ENCODE measurements around the gene AKAP8L.
A peak's percentile ranks its signal among the peaks of the same experiment; 100 is the strongest.
"Not testable (repeated sequence)": the region's sequence is repeated elsewhere in the genome, so short reads cannot be mapped to it uniquely, and the experiment has no call there.

The AKAP8L gene

DNA sequence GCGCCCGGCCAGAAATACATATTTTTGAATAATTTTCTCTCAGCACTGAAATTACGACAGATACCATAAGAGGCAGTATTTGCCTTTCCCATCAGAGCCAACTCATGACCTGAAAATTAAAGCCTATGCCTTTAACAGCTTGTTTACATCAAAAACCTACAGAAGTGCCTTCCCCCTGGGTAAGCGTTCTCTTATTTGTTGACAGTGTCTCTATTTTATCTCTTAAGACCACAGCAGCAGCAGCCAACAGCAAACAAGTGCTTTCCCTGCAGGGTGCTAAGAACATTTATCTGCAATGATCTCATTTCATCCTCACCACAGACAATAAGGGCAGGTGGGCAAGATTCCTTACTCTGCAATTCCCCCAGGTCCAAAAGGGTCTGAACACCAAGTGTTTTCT is 6.0 kb downstream of the AKAP8L start:
- no peak for DNase-seq

DNA sequence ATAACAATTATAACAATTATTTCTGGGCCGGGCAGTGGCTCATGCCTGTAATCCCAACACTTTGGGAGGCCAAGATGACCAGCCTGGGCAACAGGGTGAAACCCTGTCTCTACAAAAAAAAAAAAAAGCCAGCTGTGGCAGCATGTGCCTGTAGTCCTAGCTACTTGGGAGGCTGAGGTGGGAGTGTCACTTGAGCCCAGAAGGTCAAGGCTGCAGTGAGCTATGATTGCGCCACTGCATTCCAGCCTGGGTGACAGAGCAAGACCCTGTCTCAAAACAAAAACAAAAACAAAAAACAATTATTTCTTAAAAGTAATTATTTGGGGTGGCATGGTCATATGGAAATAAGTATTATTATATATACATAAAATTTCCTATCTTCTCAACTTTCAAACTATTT is 7.4 kb downstream of the AKAP8L start:
- not testable (repeated sequence) for DNase-seq

DNA sequence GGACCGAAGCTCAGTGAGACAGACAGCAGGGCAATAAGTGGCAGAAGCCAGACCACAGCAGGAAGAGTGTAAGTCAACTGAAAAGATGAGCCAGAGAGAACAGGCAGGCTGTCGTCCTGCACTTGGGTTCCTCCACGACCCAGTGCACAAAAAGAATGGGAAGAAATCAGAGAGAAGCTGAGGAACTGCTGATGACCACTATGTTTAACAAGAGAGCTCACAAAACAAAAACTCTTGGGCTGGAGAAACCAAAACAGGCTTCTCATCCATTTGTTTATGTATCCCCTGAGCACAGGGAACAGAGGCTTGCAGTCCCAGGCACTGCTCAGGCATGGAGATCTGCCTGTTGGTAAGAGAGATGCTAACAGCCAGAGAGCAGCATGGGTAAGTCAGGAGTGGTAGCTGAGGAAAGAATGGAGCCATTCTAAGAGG is 14.0 kb downstream of the AKAP8L start:
- no peak for DNase-seq

DNA sequence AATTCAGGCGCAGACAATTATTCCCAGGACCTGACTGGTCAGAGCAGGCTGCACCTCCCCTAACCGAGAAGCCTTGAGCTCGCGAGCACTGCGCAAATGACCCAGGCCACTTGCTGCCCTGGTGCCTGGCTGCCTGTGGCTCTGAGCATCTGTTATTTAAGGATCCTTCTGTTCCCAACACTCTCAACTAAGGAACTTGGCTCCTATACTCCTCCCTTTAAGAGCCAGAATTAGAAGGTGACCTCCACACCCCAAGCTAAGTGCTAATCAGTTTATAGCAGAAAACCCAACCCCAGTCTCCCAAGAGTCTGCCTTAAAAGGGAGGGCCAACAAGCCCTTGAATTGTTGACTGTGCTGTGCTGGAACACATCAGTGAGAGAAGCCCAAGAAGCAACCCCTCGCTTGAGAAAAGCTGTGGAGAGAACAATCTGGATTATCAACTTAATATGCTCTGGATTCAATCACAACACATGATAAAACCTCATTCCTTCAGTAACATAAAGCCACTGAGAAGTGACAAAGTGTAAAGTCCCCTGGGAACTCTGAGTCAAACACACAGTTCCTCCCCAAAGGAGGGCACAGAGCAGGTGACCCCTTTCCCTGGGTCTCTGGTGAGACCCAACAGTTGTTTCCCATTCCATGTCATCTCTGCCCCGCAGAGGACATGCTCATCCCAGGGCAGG is 14.6 kb downstream of the AKAP8L start:
- DNase-seq: no peak

DNA sequence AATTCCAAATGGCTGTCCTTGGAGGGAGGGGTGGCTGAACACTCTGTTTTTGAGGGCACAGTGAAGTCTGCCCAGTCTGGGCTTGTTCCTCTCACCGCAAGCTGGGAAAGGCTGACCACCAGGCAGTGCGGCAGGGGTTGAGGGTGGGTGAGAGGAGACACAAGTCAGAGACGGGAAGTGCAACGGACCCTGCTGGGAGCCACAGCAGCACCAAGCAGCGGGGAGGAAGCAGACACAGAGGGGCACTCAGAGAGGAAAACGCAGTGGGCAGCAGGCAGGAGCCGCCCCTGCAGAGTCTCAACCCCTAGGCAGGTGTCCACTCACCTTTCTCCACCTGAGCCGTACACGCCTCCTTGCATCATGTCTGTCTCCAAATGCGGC is 15.6 kb downstream of the AKAP8L start:
- no peak for DNase-seq

- no peak for DNase-seq
These were observed 16.2 kb downstream of the AKAP8L start for GRCh38 chr19:15402411-15403150.

DNA sequence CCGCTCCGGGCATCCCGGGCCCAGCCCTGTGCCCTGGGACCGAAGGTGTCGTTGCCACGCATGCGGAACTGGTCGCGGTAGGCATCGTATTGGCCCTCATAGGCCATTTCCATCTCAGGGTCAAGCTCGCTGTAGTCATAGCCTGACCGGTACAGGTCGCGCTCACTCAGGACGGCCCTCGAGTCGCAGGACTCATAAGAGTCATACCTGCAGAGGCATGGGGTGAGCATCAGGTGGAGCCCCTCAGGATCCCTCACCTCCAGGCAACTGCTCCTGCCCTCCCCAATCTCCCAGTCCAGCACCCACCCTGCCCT is 17.4 kb downstream of the AKAP8L start:
- DNase-seq: no peak

- no peak for DNase-seq
These were observed 18.0 kb downstream of the AKAP8L start for GRCh38 chr19:15400521-15401396.

DNA sequence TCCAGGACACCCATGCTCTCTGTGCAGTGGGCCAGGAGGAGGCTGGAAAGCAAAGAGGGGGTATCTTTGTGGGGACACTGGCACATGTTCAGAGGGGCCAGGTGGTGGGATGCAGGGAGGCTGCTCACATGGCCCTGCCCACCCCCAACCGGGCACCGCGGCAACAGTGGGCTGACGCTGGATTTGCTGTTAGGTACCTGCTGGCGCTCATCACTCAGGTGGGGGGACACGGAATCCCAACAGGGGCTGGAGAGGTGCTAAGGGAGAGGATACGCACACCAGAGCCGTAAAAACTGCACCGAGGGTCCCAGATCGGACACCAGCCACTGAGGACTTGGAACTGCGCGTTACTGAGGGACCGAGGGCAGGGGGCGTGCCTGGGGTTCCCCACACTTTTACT is 19.2 kb downstream of the AKAP8L start:
- DNase-seq: no peak

DNA sequence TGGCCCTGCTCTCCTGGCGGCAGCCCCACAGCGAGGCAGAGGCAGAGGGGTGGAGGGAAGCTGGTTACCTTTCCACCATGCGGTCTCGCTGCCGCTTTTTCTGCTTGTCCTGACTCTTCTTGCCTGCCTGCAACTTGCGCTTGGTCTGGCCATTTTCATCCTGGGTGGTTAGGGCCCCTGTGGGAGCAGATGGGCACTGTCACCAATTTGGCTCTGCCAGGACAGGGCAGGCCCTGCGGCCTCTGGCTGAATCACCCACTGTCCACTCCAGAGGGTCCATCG is 19.6 kb downstream of the AKAP8L start:
- no peak for DNase-seq

DNA sequence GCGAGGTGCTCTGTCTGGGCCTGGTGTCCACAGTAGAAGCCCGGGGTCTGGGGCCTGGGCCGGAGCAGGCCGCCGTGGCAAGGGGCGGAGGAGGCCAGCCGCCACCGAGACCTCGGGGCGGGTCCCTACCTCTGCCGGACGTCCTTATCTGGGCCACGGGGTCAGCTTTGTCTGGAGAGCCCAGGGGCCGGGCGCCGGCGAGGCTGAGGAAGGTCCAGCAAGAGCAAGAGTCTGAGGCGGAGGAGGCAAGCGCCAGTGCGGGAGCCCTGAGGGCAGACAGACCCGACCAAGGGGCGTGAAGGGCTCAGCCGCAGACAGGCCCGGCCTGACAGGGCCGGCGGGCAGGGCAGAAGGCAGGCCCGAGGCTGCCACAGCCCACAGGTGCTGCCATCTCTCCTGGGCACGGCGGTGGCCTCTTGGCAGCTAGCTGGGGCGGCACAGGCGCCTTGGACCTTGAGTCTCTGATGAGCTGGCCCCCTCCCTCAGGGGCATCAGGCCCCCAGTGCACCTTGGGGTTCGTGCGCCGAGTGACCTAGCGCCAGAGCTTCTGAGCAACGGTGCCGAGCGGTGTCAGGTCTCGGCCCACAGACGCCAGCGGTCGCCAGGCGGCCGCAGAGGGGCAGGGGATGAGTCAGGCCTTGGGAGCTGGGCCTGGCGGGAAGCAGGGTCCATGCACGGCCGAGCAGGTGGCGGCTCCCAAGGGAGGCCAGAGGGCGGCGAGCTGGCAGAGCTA is 20.1 kb downstream of the AKAP8L start:
- no peak for DNase-seq

DNA sequence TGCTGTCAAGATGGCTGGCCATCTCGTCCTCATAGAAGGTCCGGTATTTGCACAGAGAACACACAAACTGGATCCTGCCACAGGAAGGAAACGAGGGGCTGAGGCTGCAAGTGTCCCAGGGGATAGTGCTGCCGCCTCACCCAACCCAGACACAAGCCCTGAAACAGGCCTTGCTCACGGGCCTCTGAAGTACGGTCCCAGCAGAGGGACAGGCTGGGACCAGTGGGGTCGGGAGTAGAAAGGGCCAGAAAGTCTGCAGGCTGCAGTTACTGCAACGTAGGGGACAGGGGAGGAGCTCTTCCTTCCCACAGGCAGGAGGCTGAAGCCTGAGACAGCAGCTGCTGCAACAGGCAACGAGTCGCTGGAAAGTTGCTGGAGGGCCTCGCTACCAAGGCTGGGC is 21.0 kb downstream of the AKAP8L start:
- no peak for DNase-seq

DNA sequence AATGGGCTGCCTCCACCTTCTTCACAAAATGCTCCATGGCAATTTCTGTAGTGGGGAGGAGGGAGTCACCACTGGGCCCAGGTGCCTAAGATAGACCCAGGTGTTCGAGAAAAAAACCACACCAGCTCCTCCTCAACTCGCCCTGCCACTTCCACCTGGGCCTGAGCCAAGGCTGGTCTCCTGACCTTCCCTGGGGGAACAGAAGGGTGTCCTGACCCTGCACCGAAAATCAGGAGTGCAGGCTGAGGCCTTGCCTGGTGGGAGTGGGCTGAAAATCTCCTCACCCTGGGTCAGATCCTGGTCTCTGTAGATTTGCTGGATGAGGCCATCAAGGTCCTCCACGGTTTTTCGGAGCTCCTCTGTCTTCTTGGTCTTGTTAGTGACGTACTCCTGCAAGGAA is 21.6 kb downstream of the AKAP8L start:
- no peak for DNase-seq

DNA sequence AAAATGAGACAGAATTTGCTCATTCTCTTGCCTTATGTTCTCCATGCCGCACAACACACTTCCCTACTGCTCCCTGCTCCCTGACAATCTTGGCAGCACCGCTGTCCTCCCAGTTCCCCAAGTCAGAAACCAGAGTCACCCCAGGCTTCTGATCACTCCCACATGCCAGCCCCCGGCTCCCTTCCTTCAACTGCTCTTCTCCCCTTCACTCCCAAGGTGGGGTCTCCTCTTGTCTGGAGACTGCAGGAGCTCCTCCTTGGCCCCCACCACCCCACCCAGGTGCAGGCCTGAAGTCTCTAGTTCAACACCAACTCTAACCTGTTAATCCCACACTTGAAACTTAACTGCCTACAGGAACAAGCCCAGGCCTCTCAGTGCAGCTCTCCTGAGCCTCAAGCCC is 22.4 kb downstream of the AKAP8L start:
- DNase-seq: no peak

DNA sequence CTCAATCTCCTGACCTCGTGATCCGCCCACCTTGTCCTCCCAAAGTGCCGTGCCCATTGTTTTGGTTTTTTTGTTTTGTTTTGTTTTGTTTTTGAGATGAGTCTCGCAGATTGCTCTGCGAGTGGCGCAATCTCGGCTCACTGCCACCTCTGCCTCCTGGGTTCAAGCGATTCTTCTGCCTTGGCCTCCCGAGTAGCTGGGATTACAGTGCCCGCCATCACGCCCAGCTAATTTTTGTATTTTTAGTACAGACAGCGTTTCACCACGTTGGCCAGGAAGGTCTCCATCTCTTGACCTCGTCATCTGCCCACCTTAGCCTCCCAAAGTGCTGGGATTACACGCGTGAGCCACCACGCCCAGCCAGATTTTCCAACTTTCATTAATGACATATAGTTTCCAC is 23.5 kb downstream of the AKAP8L start:
- not testable (repeated sequence) for DNase-seq

DNA sequence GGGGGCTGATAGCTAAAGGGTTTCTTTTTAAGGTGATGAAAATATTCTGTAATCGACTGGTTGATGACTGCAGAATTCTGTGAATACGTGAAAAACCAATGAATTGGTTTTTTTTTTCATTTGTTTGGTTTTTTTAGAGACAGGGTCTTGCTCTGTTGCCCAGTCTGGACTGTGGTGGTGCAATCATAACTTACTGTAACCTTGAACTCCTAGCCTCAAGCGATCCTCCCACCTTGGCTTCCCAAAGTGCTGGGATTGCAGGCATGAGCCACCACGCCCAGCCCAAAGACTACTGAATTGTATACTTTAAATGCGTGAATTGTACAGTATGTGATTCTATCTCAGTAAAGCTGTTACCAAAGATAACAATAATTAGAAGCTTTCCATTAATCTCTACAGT is 24.4 kb downstream of the AKAP8L start:
- DNase-seq: no peak

DNA sequence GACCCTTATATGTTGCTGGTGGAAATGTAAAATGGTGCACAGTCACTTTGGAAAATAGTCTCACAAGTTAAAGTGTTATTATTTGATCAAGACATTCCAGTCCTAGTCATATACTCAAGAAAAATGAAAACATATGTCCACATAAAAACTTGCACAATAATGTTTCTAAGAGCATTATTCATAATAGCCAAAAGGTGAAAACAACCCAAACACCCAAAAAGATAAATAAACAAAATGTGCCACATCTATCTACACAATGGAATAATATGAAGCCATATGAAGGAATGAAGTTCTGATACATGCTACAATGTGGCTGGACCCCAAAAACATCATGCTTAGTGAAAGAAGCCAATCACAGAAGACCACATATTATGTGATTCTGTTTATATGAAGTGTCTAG is 24.8 kb downstream of the AKAP8L start:
- no peak for DNase-seq

GRCh38 chr19:15390814-15391213 is 28.0 kb downstream of the AKAP8L start:
- no peak for DNase-seq

DNA sequence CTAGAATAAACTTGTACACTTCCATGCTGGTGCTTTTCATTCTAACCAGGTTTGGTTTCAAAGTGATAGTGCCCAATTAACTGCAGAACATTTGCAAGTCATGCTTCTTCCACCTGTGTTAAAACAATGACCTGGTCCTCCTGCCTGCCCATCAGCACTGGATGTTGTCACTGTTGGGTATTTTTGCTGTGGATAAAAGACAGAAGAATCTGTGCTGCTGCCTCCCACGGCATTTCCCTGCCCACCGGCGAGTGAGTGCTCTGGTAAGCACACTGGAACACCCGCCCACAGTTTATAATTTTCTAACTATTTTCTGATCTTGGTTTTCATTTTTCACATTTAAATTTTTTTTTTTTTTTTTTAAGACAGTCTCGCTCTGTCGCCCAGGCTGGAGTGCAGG is 36.9 kb downstream of the AKAP8L start:
- no peak for DNase-seq

DNA sequence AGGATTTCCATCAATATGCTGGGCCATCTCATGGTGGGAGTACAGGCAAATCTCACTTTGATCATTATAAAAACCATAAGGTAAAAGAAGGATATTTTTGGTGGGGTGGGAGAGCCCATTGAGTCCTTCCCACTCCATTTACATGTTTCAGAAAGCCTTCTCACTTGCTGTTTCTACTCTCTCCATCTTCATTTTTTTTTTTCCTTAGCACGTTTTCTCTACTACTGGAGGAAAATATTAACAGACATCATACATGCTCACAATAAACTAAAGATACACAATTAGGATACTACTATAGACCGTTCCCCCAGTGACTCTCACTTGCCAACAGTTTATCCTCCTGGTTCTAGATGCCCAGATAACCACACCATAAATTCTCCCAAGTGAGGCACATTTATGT is 37.4 kb downstream of the AKAP8L start:
- DNase-seq: no peak

DNA sequence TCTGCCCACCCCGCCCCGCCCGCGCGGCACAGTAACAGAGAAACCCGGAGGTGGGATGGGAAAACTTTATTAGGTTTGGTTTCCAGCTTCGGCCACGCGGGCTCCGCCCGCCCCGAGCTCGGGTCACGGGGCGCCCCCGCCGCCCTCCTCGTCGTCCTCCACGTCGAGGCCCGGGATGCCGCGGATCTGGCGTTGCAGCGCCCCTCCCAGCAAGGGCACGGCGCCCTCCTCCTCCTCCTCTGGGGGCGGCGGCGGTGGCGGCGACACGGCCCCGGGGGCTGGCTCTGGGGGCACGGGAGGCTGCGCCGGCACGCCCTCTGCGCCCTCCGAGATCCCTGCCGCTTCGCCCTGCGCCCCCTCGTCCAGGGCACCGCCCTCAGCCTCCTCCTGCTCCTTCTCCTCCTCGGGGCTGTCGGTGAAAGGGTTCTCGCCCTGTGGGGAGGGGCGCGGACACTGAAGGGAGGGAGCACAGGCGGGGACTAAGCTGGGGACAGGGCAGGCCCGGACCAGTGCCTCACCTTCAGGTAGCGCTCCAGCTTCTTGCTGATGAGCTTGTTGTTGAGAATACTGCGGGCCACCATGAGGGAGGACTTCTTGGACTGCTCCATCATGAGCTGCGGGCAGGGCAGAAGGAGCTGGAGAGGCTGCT is 38.7 kb downstream of the AKAP8L start:
- no peak for DNase-seq

DNA sequence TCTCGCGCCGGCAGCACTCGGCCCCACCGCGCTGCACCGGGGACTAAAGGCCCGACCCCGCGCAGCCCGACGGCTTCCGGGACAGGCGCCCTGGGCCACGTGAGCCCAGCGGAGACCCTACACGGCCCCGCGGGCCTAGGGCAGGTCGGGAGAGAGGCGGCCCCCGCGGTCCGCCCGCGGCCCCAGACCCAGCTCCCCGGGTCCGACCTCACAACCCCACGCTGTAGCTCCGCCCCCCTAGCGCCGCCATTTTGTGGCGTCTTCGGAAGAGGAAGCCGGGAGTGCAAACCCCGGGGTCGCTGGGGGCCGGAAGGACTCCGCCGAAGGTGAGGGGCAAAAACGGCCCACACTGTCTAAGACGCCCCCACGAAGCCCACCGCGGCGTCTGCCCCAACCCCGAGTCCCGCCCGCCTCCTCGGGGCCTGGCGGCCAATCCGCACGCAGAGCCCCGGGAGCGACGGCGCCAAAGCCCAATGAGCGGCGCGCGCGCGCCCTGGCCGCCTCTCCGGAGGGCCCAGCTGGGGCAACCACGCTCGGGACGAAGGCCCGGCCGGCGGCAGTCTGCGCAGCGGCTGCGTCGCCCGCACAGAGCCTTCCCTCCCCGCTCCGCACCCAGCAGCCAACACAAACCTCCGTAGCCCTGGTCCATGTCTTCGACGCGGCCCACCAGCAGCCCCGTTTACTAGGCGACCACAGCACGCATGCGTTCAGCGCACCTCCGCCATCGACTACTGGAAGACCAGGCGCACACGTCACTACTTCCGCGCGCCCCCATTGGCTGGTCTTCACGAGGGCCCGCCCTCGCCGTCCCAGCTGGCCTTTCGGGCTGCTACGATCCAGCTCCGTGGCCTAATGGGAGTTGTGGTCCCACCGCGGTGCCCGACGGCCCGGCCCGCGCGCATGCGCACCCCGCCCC is 39.4 kb downstream of the AKAP8L start, which contains the start of gene AKAP8:
AKAP8 (minus strand) TSS at position 705 of the 916 bp plus-strand sequence; CDS start at position 649, 56 bp downstream.
- peak; percentile 93 to 97 (median 96) for DNase-seq
